LNCaP clone FGC (cell line): ENCODE data around the gene KRI1.
A peak's percentile ranks its signal among the peaks of the same experiment; 100 is the strongest.
"Not testable (repeated sequence)": the region's sequence is repeated elsewhere in the genome, so short reads cannot be mapped to it uniquely, and the experiment has no call there.

ENCODE experiments used
- DNase-seq: peaks from one replicate; pipeline ENCODE4 v3.0.0-alpha.2; 2011; ENCODE audit warnings: low read depth
- H3K4me3 ChIP-seq: 2 replicates; pipeline ENCODE4 v1.5.1; 2011; ENCODE audit warnings: mild to moderate bottlenecking, low read depth, low read length, control low read depth
- CTCF ChIP-seq: IDR thresholded peaks from 2 replicates; pipeline ENCODE4 v1.5.1; 2012; ENCODE audit warnings: mild to moderate bottlenecking; ENCODE audit not compliant: control insufficient read depth, insufficient read depth; ENCODE audit errors: extremely low read depth

Gene KRI1

DNA sequence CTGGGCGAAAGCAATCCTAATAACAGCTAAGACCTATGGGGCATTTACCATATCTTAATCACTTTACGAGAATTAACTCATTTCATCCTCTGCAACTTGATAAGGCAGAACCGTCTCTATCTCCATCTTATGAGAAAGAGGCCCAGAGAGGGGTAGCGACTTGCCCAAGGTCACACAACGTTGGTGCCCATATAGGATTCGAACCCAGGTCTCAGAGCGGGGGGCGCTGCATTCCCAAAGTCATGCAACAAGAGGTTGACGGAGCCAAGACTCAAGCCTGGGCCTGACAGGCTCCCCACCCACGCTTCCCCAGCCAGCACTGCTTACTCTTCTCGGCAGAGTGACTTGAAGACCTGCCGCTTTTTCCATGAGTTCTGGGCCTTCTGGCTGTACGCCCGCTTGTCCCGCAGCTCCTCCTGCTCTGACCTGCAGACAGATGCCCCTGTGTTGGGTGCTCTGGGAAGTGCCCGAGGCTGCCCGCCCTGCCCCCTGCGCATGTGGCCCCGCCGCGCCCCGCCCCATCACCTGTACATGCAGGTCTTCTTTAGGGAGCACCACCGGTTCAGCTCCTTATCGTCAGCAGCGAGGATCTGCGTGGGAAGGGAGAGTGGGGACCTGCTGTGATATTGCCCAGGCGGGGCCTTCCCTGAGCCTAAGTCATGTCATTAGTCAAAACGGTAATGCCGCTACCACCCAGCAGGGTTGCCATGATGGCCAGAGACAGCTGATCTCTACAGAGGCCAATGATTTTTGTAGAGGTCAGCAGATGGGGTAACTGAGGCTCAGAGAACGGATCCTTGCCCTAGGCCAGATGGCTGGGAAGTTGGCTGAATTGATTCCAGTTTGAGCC lies 10.8 kb downstream of the KRI1 start:
- DNase-seq: no peak
- no peak for TF ChIP-seq CTCF
- no peak overlapping the region for H3K4me3 ChIP-seq

- no peak for DNase-seq
- no peak for TF ChIP-seq CTCF
- H3K4me3 ChIP-seq: no peak overlapping the region
Measured at GRCh38 chr19:10553943-10554381, 11.8 kb downstream of the KRI1 start.

DNA sequence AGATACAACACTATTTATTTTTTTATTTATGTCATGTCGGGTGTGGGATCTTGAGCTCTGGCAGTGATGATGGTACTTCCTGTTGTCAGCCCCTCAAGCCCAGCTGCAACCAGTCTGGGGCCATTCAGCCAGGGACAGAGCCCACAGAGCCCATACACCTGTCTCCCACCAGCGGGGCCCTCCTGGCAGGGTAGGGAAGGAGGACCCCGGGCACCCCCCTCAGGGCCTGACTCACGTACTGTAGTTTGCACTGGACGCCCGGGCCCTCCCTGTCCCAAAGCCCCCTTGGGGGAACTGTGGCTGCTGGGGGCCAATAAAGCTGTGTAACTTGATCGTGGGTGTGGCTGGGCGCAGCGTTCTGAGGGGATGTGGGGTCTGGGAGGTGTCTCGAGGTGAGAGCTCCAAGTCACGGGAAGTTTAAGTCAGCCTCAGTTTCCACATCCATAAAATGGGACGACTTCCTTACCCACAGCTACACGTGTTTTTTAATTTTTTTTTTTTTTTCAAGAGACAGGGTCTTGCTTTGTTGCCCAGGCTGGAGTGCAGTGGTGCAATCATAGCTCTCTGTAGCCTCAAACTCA lies 12.6 kb downstream of the KRI1 start:
- no peak for TF ChIP-seq CTCF
- no peak overlapping the region for H3K4me3 ChIP-seq

GRCh38 chr19:10552510-10553053 lies 13.2 kb downstream of the KRI1 start:
- no peak for TF ChIP-seq CTCF
- DNase-seq: no peak
- H3K4me3 ChIP-seq: no peak overlapping the region

More for the DNA sequence above, 12.6 kb downstream of the KRI1 start:
- DNase-seq: no peak

DNA sequence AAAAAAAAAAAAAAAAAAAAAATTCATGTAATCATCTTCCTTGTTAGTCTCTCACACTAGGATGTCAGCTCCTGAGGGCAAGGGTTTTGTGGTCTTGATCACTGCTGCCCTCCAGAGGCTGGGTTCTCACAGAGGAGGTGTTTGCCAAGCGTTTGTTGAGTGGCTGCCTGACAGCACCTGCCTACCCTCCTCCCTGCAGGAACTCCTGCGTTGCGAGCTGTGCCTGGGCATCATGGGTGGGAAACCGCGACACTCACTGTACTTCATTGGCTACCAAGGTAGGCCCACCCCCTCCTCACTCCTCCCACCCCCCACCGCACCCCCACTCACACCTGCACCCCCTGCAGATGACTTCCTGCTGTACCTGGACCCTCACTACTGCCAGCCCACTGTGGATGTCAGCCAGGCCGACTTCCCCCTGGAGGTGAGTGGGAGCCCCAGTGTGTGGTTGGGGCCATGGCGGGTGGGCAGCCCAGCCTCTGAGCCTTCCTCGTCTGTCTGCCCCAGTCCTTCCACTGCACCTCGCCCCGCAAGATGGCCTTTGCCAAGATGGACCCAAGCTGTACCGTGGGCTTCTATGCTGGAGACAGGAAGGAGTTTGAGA lies 14.0 kb downstream of the KRI1 start:
- peak; percentile 53 for TF ChIP-seq CTCF
- no peak for DNase-seq
- no peak overlapping the region for H3K4me3 ChIP-seq

DNA sequence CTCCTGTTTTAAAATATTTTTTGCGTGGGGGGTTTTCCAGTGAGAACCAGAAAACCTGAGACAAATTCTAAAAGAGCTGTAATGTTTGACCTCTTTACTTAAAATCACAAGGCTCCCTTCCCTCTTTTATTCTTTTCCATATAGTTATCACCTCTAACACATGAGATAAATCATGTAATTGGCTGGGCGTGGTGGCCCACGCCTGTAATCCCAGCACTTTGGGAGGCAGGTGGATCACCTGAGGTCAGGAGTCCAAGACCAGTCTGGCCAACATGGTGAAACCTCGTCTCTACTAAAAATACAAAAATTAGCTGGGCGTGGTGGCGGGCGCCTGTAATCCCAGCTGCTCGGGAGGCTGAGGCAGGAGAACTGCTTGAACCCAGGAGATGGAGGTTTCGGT lies 14.8 kb downstream of the KRI1 start:
- not testable (repeated sequence) for H3K4me3 ChIP-seq, DNase-seq

- TF ChIP-seq CTCF: no peak
- DNase-seq: no peak
- H3K4me3 ChIP-seq: no peak overlapping the region
Measured at GRCh38 chr19:10550336-10550735, 15.5 kb downstream of the KRI1 start.
